Loucy (cell line): ENCODE measurements around the gene GAN.

Experiments
- EZH2phosphoT487 ChIP-seq: fragments of 200-600 bp; IDR thresholded peaks from 2 replicates; pipeline ENCODE4 v1.6.1; 2018; ENCODE audit warnings: antibody characterized with exemption, mild to moderate bottlenecking, moderate library complexity, borderline replicate concordance
- TF ChIP-seq, protein P1 (sequence below): fragments of 200-600 bp; sonication (generic); conservative IDR thresholded peaks from 2 replicates; pipeline ENCODE4 v1.5.1; 2014; ENCODE audit warnings: mild to moderate bottlenecking, antibody characterized with exemption, low read length

- TF ChIP-seq, protein P1, sequence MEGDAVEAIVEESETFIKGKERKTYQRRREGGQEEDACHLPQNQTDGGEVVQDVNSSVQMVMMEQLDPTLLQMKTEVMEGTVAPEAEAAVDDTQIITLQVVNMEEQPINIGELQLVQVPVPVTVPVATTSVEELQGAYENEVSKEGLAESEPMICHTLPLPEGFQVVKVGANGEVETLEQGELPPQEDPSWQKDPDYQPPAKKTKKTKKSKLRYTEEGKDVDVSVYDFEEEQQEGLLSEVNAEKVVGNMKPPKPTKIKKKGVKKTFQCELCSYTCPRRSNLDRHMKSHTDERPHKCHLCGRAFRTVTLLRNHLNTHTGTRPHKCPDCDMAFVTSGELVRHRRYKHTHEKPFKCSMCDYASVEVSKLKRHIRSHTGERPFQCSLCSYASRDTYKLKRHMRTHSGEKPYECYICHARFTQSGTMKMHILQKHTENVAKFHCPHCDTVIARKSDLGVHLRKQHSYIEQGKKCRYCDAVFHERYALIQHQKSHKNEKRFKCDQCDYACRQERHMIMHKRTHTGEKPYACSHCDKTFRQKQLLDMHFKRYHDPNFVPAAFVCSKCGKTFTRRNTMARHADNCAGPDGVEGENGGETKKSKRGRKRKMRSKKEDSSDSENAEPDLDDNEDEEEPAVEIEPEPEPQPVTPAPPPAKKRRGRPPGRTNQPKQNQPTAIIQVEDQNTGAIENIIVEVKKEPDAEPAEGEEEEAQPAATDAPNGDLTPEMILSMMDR, result no peak
- no peak for TF ChIP-seq EZH2phosphoT487
These were observed 73.6 kb downstream of the GAN start for GRCh38 chr16:81388357-81388756.
